Activated CD4-positive, alpha-beta T cell treated with anti-CD3 and anti-CD28 coated beads, Interleukin-2, amount 10 ng/mL, durations not matched to agents 24 days and 14 days (primary cell): ENCODE measurements around the gene DMWD. TPM values are rescaled to one million over a fixed set of nuclear protein-coding genes. Genes with fewer than 3 reads are reported as not detected.

Experiments
- DNase-seq: peaks from one replicate; pipeline ENCODE4 v3.0.0; 2022
- H3K27ac Mint-ChIP-seq: one replicate; pipeline ENCODE4 v1.8.0; 2022; ENCODE audit warnings: mild to moderate bottlenecking, mixed read lengths
- H3K27me3 Mint-ChIP-seq: one replicate; pipeline ENCODE4 v1.8.0; 2022; ENCODE audit warnings: mixed read lengths
- H3K36me3 Mint-ChIP-seq: one replicate; pipeline ENCODE4 v1.8.0; 2022; ENCODE audit warnings: low read depth, mild to moderate bottlenecking, mixed read lengths
- H3K4me1 Mint-ChIP-seq: one replicate; pipeline ENCODE4 v1.8.0; 2021; ENCODE audit warnings: mixed read lengths
- H3K4me3 Mint-ChIP-seq: one replicate; pipeline ENCODE4 v1.8.0; 2022; ENCODE audit warnings: mild to moderate bottlenecking, moderate library complexity, mixed read lengths
- H3K9me3 Mint-ChIP-seq: one replicate; pipeline ENCODE4 v1.8.0; 2021; ENCODE audit warnings: mixed read lengths
- intact Hi-C: fragments of 100-400 bp; cut with micrococcal nuclease; formaldehyde crosslinking; loops from one replicate; pipeline ENCODE4 v1.15.1; 2023
- total RNA-seq: library from RNA; stranded (reverse); gene quantifications from 2 replicates; pipeline ENCODE4 v1.2.3, GENCODE V29; 2022

Gene DMWD
- total RNA-seq, 1 donor from 2014 or later = 50.7 TPM

DNA sequence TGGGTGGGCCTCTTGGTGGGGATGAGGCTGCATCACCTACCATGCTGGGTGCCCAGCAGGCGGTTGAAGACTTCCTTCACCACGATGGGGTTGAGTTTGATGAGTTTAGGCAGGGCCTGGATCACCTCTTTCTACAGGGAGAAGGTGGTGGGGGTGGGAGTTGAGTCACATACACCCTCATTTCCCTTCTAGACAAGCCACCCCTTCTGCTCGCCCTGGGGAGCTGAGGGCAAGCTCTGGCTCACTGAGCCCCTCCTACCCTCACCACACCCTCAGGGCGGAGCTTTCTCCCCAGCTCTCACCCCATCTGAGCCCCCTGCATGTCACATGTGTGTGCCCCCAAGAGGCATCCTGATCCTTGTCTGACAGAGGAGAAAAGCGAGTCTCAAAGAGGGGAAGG lies 30.1 kb upstream of the DMWD start:
- no peak for DNase-seq
- H3K4me3 Mint-ChIP-seq = no peak overlapping the region
- peaks cover 43% of the 10 kb centered on the region for H3K36me3 Mint-ChIP-seq
- H3K27me3 Mint-ChIP-seq = no peaks in the 10 kb centered on the region
- H3K9me3 Mint-ChIP-seq = no peaks in the 10 kb centered on the region
- intact Hi-C loops = no loop called here
- no peaks in the 10 kb centered on the region for H3K4me1 Mint-ChIP-seq
- H3K27ac Mint-ChIP-seq = no peak overlapping the region

DNA sequence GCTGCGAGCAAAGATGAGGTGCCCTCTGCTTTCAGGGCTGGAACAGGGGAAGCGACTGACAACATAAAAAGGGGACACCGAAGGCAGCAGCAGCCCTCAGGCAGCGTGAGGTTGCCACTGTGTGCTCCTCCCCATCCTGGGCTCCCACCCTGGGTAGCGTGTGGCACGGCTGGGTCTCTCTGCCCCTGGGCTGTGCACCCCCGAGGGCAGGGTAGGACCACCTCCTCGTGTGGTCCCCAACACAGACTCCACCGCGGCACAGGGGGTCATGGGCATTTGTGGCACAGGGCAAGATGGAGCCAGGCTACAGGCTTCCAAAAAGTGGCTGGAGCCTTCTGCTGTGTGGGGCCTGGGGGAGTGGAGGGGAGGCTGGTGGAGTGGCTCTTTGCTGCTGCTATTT lies 28.9 kb upstream of the DMWD start:
- peaks cover 35% of the 10 kb centered on the region for H3K36me3 Mint-ChIP-seq
- H3K27ac Mint-ChIP-seq = peak overlapping the region; percentile 10
- H3K9me3 Mint-ChIP-seq = no peaks in the 10 kb centered on the region
- no peak for DNase-seq
- no peak overlapping the region for H3K4me3 Mint-ChIP-seq
- H3K27me3 Mint-ChIP-seq = no peaks in the 10 kb centered on the region
- intact Hi-C loops = no loop called here
- H3K4me1 Mint-ChIP-seq = peaks cover 3% of the 10 kb centered on the region

DNA sequence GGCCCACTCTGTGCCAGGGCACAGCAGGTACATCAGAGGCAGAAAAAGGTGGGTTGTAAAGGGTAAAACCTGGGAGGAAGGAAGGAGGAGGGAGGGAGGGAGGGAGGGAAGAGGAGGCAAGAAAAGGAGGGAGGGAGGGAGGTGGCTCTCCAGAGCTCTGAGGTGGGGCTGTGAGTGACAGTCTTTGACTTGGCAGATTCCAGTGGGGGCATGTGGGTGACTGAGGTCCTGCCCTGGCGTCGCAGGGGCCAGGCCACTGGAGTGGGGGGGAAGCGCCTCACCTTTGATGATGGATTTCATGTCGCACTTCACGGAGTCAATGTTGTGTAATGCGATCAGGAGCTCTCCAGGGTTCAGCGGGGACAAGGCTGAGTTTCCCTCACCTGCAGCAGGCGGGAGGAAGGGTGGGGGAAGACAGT lies 28.5 kb upstream of the DMWD start:
- H3K36me3 Mint-ChIP-seq = peaks cover 30% of the 10 kb centered on the region
- H3K27ac Mint-ChIP-seq = peak overlapping the region; percentile 10
- H3K27me3 Mint-ChIP-seq = no peaks in the 10 kb centered on the region
- intact Hi-C loops = no loop called here
- no peaks in the 10 kb centered on the region for H3K9me3 Mint-ChIP-seq
- H3K4me3 Mint-ChIP-seq = no peak overlapping the region
- H3K4me1 Mint-ChIP-seq = peaks cover 3% of the 10 kb centered on the region
- no peak for DNase-seq

DNA sequence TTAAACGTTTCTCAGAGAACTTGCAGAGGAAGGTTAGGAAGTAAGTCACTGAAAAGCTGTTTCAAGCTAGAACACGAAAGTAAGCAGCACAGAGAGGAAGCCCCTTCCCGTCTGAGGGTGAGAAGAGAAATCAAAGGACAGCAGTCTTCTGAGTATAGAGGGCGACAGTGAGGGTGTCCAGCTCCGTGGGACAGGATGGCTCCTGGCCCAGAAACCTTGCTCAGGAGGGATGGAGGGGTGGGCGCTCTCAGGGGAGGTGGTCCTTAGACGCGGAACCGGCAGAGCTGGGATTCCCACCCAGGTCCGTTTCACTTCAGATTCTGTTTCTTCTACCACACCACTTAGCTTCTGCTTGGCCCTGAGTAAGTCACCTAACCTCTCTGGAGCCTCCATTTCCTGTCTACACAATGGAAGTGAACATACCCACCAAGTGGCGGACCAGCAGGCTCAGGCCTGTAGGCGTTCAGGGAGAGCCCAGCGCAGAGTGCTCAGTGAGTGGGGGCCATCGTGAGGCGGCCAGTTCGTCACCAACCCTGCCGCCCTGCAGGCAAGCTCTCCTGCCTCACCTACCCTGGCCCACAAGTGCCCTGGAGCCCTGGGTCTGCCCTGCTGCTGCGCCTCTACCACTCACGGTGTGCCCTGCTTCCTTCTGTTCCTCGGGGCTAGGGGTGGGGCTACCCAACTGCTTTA lies 27.9 kb upstream of the DMWD start:
- Mint-ChIP-seq H3K27me3 (no peaks in the 10 kb centered on the region), H3K27ac (no peak overlapping the region), H3K4me3 (no peak overlapping the region), H3K4me1 (peaks cover 3% of the 10 kb centered on the region), H3K9me3 (no peaks in the 10 kb centered on the region), H3K36me3 (peaks cover 26% of the 10 kb centered on the region)
- no peak for DNase-seq
- intact Hi-C loops = no loop called here

DNA sequence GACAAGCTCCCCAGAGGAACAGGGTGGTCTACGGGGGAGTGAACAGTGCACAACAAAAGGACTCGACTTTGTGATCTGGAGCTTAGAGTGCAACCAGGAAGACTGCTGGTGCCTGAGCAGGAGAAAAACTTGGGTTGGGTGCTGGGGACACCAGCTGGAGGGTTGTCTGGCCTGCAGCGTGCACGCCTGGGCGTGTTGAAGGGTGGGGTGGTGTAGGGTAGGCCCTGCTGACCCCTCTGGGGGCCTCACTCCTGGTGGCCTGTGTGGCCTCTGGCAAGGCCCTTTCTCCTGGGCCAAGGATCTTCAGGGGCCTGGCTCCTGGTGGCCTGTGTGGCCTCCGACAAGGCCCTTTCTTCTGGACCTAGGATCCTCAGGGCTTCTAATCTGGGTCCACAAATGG lies 27.1 kb upstream of the DMWD start:
- peaks cover 26% of the 10 kb centered on the region for H3K36me3 Mint-ChIP-seq
- H3K4me3 Mint-ChIP-seq = no peak overlapping the region
- H3K27ac Mint-ChIP-seq = no peak overlapping the region
- no peaks in the 10 kb centered on the region for H3K27me3 Mint-ChIP-seq
- no peak for DNase-seq
- no peaks in the 10 kb centered on the region for H3K9me3 Mint-ChIP-seq
- intact Hi-C loops = loop anchor here (5.0 kb wide), 1 partner anchor 43 kb away; the partner anchor contains the start of genes FOXA3 and SYMPK
- H3K4me1 Mint-ChIP-seq = peaks cover 3% of the 10 kb centered on the region

DNA sequence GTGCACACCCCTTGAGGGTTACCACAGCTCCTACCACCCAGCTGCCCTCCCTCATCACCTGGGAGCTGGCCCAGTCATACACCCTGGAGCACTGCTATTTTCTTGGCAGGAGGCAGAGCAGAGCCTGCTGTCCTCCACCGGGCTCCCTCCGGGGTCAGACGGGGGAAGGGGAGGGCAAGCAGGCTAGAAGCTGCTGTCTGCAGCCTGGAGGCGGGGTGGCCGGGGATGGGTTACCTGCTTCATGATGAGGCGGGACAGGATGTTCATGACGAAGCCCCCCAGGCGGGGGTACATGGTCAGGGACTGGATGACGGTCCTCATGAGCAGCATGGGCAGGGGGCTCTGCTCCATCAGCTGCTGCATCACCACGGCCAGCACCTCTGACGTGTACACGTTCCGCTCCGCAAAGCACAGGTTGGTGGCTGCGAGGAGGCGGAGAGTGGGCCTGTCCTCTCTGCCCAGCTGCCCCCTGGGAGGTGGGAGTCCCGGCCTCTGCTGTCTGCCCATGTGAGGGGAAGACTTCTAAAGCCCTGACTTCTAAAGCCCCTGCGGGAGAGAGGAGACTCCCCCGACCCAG lies 25.2 kb upstream of the DMWD start:
- H3K9me3 Mint-ChIP-seq = no peaks in the 10 kb centered on the region
- H3K4me1 Mint-ChIP-seq = peaks cover 3% of the 10 kb centered on the region
- H3K27ac Mint-ChIP-seq = no peak overlapping the region
- intact Hi-C loops = loop anchor here (2.0 to 5.0 kb wide), 2 partner anchors 44 to 65 kb away; partner anchors contain the start of genes FOXA3 and SYMPK
- no peak overlapping the region for H3K4me3 Mint-ChIP-seq
- H3K36me3 Mint-ChIP-seq = peaks cover 14% of the 10 kb centered on the region
- no peak for DNase-seq
- H3K27me3 Mint-ChIP-seq = no peaks in the 10 kb centered on the region

DNA sequence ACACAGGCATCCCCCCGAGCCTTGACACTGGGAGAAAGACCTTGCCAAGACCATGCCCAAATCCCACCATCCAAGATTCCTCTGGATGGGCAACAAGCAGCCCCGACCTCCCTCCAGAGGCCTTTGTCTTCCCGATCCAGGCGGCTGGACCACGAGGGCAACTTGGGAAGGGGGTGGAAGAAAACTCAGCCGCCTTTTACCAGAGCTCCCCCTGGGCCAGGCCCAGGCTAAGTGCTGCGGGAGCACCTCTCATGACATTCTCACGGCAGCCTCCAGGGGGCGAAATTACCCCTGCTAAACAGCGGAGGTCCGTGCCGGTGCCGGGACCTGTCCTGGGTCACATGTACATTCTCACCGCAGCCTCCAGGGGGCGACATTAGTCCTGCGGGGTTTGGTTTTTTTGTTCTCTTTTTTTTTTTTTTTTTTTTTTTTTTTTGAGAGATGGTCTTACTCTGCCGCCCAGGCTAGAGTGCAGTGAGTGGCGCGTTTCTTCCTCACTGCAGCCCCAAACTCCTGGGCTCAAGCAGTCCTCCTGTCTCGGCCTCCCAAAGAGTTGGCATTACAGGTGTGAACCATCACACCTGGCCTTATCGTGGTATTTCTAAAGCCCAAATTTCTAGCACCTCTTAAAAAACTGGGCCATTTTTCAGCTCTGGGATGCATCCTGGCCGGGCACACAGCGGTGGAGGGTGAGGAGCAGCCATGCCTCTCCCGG lies 24.5 kb upstream of the DMWD start:
- H3K27ac Mint-ChIP-seq = no peak overlapping the region
- intact Hi-C loops = loop anchor here (2.0 to 5.0 kb wide), 2 partner anchors 45 to 66 kb away; partner anchors contain the start of genes FOXA3 and SYMPK
- H3K9me3 Mint-ChIP-seq = no peaks in the 10 kb centered on the region
- H3K27me3 Mint-ChIP-seq = no peaks in the 10 kb centered on the region
- peak; percentile 98 for DNase-seq
- peaks cover 13% of the 10 kb centered on the region for H3K36me3 Mint-ChIP-seq
- H3K4me1 Mint-ChIP-seq = peaks cover 3% of the 10 kb centered on the region
- no peak overlapping the region for H3K4me3 Mint-ChIP-seq

DNA sequence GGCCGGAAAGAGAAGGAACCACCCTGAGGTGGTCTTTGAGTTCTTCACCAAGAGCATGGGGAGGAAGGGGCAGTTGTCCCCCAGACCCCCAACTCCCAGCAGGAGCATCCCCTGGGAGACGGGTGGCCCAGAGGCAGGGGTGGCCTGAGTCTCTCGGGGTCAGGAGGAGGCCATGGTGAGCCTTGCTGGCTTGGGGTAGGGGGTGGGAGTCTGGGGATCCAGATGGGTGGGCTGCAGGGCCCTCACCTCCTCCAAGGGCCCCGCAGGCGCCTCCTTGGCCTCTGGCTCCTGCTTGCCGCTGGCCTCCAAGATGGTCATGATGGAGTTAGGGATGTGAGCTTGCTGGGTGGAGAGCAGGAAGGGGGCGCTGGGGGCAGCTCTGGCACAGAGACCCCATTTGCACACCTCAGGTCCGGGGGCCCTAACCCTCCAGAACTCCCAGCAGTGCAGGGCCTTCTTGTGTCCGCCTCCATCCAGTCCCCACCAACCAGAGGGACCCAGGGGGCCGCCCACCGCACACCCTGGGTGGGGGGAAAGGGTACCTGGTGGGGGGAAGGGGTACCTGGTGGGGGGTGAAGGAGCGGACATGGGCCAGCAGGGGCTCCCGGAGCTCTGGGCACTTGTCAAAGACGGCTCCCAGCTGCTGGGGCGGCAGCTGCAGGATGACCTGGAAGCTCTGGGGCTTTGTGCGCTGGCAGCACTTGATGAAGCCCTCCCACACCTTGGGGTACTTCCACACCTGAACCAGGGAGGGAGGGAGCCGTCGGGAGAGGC lies 23.8 kb upstream of the DMWD start:
- DNase-seq = no peak
- intact Hi-C loops = loop anchor here (2.0 to 5.0 kb wide), 2 partner anchors 46 to 66 kb away; partner anchors contain the start of genes FOXA3 and SYMPK
- Mint-ChIP-seq H3K4me3 (no peak overlapping the region), H3K4me1 (peaks cover 3% of the 10 kb centered on the region), H3K27me3 (no peaks in the 10 kb centered on the region), H3K36me3 (peaks cover 9% of the 10 kb centered on the region), H3K9me3 (no peaks in the 10 kb centered on the region), H3K27ac (no peak overlapping the region)

DNA sequence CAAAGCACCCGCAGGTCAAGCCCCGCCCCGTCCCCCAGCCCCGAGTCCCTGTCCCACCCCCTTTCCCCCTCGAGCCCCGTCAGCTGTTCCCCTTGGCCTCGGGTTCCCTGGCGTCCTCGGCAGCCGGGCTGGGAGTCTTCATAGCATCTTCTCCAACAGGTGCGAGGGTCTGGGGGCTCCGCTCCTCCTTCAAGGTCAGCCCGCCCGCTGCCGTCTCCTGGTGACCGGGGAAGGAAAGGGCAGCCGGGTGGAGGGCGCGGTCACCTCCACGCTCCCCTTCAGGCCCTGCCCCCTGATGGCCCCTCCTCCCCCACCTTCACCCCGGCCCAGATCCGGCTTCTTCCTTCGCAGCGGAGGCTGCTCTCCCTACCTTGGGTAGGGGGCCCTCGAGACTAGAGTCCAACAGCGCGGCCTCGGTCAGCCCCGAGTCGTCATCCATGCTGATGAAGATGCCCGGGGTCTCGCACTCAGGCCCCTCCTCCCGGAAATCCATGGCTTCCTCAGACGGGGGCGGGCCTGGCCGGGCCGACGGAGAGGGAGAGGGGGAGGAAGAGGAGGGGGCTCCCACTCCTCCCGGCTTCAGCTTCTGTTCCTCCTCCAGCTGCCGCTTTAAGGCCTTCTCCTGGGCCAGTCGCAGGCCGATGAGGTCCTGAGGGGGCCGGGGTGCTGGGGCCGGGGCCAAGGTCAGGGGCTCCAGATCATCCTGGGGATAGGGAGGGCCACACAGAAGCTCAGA lies 23.0 kb upstream of the DMWD start:
- Mint-ChIP-seq H3K27me3 (no peaks in the 10 kb centered on the region), H3K27ac (no peak overlapping the region), H3K36me3 (peaks cover 6% of the 10 kb centered on the region), H3K4me3 (no peak overlapping the region), H3K4me1 (peaks cover 3% of the 10 kb centered on the region), H3K9me3 (no peaks in the 10 kb centered on the region)
- no peak for DNase-seq
- intact Hi-C loops = loop anchor here (2.0 to 5.0 kb wide), 2 partner anchors 47 to 67 kb away; partner anchors contain the start of genes FOXA3 and SYMPK

DNA sequence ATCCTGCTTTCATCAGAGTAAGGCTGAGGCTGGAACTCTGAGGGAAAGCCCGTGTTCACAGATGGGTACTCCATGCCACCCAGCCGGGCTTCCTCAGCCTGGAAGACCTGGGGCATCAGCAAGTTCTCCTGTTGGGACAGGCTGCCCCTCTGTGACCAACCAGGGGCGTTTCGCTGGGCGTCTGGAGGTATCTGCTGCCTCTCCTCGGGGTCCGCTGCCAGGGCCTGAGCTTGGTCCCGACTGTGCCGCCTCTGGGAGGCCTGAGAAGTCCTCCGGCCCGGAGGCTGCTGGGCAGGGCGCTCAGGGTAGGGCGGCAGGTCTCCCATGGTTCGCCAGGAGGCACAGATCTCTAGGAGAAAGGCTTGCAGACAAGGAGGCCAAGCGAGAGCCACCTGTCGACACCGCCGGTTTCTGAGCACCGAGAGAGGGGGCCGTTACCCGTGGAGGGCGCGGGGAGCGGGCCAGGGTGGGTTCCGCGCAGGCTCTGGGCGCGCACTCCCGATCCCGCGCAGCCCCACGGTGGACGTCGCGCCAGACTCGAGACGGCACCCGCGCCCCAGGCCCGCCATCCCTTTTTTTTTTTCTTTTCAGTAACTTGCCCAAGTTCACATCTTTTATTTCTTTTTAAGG lies 22.3 kb upstream of the DMWD start, which contains the start of gene RSPH6A:
Gene RSPH6A (minus strand): TSS at position 458 of the 630 bp plus-strand sequence. CDS start 132 bp downstream, at position 326.
- no peak for DNase-seq
- no peak within 1 kb of the TSS for H3K27ac Mint-ChIP-seq

DNA sequence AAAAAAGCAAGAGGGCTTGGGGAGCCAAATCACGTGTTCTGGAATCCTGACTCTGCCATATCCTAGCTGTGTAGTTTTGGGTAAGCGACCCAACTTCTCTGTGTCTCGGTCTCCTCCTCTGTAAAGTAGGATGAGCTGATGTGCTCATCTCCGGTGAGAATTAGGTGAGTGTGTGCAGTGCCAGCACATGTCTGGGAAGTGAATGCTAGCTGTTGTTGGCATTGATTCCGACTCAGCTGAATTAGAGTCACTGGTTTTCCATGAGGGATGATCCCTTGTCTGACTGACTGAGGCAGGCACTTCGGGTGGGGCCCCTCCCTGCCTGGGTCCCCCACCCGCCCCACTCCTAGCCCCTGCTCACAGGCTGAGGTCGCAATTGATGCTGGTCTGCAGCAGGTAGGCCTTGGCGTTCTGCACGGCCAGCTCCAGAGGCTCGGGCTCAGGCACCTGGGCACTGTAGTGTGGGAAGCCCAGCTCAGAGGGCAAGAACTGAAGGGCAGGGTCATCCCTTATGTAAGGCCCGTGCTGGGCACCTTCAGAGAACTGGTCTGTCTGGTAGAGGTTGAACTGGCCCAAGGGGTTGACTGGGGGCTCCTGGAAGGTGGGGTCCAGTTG lies 21.6 kb upstream of the DMWD start:
- Mint-ChIP-seq H3K27me3 (no peaks in the 10 kb centered on the region), H3K36me3 (no peaks in the 10 kb centered on the region), H3K9me3 (no peaks in the 10 kb centered on the region), H3K4me1 (peaks cover 10% of the 10 kb centered on the region), H3K27ac (no peak overlapping the region), H3K4me3 (no peak overlapping the region)
- intact Hi-C loops = no loop called here
- no peak for DNase-seq

More for the DNA sequence above, 22.3 kb upstream of the DMWD start, which contains the start of gene RSPH6A:
- Mint-ChIP-seq H3K4me1 (peaks cover 5% of the 10 kb centered on the region), H3K9me3 (no peaks in the 10 kb centered on the region), H3K4me3 (no peak within 1 kb of the TSS), H3K27me3 (no peaks in the 10 kb centered on the region), H3K36me3 (peaks cover 2% of the 10 kb centered on the region)
- intact Hi-C loops = loop anchor here (5.0 kb wide), 1 partner anchor 47 kb away; the partner anchor contains the start of genes FOXA3 and SYMPK

DNA sequence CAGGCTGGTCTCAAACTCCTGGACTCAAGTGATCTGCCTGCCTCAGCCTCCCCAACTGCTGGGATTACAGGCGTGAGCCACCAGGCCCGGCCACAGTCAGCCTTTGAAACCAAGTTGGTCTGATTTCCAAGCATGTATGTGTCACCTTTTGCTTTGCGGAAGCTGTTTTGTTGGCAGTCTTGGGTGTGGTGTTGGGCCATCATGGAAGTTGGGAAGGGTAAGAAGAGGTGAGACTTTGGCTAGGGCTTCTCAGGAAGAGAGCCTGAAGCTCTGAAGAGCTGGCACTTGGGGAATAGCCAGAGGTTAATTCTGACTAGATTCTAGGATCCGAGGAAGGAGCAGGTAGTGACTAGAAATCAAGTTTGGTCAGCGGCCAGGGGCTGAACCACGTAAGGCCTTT lies 19.7 kb upstream of the DMWD start:
- peaks cover 11% of the 10 kb centered on the region for H3K4me1 Mint-ChIP-seq
- H3K27me3 Mint-ChIP-seq = no peaks in the 10 kb centered on the region
- no peaks in the 10 kb centered on the region for H3K9me3 Mint-ChIP-seq
- H3K27ac Mint-ChIP-seq = no peak overlapping the region
- intact Hi-C loops = no loop called here
- H3K36me3 Mint-ChIP-seq = no peaks in the 10 kb centered on the region
- DNase-seq = no peak
- H3K4me3 Mint-ChIP-seq = no peak overlapping the region
